Activated T-cell treated with anti-CD3 and anti-CD28 coated beads for 24 hours (primary cell): ENCODE measurements around the gene PLD6.
"Not testable (repeated sequence)": the region's sequence is repeated elsewhere in the genome, so short reads cannot be mapped to it uniquely, and the experiment has no call there.

Source experiments
- DNase-seq: peaks from one replicate; pipeline ENCODE4 v3.0.0-alpha.2; 2020; ENCODE audit warnings: low read depth

Gene PLD6, protein sequence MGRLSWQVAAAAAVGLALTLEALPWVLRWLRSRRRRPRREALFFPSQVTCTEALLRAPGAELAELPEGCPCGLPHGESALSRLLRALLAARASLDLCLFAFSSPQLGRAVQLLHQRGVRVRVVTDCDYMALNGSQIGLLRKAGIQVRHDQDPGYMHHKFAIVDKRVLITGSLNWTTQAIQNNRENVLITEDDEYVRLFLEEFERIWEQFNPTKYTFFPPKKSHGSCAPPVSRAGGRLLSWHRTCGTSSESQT

DNA sequence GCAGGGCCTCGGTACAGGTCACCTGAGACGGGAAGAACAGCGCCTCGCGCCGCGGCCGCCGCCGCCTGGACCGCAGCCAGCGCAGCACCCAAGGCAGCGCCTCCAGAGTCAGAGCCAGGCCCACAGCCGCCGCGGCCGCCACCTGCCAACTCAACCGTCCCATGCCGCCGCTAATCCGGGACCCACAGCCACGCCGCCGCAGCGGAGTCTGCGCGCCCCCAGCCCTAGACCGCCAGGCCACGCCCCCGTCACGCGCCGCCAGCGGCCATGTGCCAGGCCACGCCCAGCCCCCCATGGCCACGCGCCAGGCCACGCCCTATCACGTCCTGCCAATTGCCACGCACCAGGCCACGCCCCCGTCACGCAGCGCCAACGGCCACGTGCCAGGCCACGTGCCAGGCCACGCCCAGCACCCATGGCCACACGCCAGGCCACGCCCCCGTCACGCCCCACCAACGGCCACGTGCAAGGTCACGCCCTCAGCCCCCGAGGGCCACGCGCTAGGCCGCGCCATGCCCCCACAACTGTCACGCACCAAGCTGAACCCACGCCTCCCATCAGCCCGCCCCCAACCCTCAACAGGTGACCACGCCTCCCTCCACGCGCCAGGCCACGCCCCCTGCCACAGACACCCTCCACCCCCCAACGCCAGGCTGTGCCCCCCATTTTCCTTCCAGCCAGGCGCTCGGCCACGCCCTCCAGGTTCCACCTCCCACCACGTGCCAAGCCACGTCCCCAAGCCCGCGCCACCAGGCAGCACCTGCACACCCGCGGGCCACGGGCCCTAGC lies at the start of gene PLD6:
PLD6 (minus strand) TSS at position 210 of the 789 bp plus-strand sequence; CDS start at position 163, 47 bp downstream.
- DNase-seq = peak; percentile 84

DNA sequence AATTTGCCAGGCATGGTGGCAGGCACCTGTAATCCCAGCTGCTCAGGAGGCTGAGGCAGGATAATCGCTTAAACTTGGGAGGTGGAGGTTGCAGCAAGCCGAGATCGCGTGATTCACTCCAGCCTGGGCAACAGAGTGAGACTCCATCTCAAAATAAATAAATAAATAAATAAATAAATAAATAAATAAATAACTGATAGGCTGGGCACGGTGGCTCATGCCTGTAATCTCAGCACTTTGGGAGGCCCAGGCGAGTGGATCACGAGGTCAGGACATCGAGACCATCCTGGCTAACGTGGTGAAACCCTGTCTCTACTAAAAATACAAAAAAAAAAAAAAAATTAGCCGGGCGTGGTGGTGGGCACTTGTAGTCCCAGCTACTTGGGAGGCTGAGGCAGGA lies 49.6 kb upstream of the PLD6 start:
- not testable (repeated sequence) for DNase-seq

DNA sequence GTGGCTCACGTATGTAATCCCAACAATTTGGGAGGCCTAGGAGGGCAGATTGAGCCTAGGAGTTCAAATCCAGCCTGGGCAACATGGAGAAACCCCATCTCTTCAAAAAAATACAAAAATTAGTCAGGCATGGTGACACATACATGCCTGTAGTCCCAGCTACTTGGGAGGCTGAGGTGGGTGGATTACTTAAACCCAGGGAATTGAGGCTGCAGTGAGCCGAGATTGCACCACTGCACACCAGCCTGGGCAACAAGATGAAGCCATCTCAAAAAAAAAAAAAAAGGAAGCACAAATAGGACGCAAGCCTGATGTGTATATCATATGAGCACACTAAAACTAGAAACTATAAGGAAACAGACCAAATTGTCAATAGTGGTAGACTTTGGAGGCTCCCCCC lies 47.9 kb upstream of the PLD6 start:
- DNase-seq = no peak

DNA sequence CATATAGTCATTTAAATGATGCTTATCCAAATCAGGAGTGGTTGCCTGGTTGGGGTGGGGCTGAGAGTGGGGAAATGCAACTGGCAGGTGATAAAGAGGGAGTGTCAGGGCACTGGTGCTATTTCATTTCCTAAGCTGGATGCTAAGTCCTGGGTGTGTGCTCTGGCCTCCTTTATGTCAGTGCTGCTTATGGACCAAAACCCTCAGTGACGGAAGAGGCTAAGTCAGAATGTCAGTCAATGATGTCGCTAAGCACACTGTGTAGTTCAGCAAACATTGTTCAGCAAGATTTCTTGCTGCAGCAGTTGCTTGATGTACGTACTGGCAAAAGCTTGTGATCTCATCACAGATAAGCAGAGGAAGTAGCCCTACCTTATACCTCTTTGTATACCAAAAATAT lies 47.3 kb upstream of the PLD6 start:
- DNase-seq = no peak

DNA sequence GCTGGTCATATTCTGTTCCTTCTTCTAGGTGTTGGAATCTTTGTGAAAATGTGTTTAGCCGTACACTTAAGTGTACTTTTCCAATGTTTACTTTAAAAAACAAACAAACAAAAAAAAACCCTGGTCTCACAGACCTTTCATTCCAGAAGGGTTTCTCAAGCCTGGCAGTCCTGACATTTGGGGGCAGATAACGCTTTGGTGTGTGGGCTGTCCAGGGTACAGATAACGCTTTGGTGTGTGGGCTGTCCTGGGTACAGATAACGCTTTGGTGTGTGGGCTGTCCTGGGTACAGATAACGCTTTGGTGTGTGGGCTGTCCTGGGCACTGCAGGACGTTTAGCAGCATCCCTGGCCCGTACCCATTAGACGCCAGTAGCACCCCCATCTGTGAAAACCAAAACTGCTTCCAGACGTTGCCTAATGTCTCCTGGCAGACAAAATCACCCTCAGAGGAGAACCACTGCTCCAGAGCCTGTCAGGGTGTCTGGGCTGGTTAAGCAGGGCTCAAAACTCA lies 46.1 kb upstream of the PLD6 start:
- DNase-seq = no peak

DNA sequence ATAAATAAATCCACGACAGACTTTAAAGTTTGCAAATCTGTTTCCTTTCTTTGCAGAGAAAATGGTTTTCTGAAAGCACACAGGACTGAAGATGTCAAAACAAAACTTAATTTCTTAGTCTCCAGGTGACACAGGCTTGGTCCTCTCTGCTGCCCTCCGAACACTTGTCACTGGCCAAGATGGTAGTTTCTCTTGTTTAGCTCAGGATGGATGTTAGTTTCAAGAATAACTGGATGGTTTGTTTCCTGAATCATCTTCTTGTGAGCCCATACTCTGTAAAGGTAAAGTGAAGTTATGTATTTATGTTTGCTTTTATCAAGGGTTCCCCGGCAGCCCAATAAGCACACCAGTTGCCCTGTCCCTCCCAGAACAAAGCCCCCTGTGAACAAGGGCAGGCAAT lies 40.7 kb upstream of the PLD6 start:
- no peak for DNase-seq

DNA sequence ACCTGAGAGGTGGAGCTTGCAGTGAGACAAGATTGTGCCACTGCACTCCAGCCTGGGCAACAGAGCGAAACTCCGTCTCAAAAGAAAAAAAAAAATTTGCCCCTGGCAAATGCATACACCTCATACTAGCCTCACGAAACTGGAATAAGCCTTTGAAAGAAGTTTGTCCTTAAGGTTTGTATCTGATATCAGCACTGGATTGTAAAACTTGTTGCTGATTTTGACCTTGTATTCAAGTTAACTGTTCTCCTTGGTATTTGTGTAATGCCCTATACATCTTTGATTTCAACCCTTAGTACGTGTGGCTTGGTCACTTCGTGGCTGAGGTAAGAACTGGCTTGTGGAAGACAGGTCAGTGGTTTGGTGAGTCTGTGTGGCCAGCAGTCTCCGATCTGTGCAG lies 37.0 kb upstream of the PLD6 start:
- no peak for DNase-seq

DNA sequence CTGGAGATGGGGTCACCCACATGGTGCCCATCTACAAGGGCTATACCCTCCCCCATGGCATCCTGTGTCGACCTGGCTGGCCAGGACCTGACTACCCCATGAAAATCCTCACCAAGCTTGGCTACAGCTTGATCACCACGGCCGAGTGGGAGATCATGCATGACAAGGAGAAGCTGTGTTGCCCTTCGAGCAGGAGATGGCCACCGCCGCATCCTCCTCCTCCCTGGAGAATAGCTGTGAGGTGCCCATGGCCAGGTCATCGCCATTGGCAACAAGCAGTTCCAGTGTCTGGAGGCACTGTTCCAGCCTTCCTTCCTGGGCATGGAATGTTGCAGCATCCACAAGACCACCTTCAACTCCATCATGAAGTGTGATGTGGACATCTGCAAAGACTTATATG lies 36.1 kb upstream of the PLD6 start:
- no peak for DNase-seq

DNA sequence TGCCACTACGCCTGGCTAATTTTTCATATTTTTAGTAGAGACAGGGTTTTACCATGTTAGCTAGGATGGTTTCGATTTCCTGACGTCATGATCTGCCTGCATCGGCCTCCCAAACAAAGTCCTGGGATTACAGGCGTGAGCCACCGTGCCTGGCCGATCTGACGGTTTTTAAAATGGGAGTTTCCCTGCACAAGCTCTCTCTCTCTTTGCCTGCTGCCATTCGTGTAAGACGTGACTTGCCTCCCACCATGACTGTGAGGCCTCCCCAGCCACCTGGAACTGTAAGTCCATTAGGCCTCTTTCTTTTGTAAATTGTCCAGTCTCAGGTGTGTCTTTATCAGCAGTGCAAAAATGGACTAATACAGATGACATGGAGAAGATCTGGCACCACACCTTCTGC lies 35.5 kb upstream of the PLD6 start:
- DNase-seq = no peak

DNA sequence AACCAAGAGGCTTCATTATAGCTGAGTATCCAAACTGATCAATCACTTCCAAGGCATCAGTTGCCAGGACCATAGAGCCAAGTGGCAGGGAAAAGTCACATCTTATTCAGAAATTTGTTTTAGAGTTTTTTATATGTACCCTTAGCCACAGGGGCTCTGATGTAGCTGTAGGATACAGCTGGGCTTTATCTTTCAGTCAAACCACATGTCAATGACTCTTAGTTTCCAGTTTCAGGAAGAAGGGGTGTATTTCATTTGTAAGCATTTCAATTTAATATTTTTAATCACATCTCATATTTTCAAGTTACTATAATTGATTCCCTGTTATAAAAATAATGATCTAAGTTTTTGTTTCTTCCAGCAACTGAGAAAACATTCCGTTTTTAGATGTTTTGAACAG lies 33.7 kb upstream of the PLD6 start:
- DNase-seq = no peak

DNA sequence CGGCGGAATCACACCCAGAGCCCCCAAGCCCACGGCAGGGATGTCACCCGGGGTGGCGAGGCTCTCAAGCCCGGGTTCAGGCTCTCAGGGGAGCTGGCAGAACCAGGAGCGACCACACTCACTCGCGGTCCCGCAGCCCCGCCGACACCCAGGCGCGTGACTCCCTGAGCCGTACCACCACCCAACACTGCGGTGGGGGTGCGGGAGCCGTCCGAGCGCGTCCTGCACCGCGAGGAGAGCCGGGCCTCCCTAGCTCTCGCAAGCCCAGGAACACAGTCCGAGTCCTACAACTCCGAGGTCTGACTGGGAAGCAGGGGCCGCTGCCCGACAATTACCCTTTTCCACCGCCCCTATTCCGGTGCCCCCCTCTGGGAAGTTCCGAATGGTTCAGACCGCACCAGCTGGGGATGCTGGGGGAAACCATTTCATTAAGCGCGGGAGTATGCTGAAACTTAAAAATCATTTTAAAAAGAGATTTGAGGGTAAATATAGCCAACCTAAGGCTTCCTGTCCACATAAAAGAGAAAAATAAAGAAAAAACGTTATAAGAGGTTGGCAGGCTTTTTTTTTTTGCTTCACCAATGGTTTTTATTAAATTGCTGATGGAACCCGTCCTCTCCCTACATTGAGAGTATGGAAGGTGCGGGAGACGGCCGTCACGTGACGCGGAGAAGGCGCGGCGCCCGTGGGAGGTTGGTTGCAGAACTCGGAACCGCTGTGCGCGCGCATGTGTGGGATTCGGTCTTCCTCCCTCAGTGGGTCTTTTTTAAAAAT lies 31.1 kb upstream of the PLD6 start, which contains the start of gene FLCN:
FLCN (minus strand) TSS at position 143 of the 774 bp plus-strand sequence. CDS start 9,031 bp downstream, outside the sequence.
- peak; percentile 84 for DNase-seq

DNA sequence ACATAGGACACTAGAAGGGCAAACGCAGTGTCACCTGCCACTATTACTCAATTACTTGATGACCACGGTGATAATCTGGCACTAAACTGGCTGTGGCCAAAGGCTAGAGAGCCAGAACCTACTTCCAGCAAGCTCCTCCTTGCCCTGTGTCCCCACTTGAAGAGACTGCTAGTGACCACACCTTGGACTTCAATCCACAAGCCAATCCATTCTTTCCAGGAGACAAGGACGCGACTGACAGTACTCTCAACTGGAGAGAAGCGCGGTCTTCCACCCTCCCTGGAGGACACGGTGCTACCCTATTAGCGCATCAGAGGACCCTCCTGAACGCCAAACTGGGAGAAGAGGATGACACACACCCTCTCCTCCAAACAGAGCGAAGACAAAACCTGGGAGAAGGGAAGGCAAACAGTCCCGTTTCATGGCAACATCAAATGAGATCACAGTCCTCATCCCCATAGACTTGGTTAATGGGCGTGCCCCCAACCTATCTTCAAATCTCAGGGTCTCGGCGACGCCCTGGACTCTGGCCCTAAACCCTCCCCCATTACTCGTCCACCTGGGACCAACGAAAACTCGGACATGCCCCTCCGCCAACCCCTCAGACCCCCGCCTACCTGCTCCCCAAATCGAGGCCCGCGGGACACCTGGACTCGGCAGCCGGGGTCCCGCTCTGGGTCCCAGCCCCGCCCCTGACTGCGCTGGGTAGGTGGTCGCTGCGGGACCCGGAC lies 30.3 kb upstream of the PLD6 start:
- peak; percentile 5 for DNase-seq

DNA sequence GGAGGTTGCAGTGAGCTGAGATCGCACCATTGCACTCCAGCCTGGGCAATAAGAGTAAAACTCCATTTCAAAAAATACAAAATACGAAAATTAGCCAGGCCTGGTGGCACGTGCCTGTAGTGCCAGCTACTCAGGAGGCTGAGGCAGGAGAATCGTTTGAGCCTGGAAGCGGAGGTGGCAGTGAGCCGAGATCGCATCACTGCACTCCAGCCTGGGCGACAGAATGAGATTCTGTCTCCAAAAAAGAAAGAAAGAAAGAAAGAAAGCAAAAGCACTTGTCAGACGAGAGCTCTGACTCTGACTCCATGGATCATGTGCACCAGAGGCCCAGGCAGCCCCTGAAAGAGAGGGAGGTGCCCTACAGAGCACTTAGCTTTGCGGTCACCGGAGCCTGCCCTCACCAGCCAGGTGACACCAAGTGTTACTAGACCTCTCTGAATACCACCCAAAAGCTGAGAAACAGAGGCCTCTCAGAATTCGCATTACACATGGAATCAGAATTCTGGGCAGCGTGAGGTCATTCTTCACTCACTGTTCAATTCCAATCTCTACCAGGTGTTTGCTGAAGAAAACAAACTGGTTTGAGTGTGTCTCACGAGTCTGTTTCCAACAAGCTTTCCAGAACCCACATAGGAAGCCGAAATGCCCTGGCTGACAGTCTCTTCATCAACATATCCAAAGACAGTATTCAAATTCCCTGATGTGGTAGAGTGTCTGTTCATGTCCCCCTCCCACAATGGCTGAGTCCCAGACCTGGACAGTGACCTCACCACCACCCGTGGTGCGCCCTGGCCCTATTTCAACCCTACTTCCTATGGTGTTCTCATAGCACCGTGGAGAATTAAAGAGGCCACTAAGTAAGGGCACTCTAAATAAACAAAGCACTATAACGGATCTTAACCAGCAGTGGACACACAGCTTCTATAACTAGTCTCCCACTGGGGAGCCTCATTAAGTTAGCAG lies 29.4 kb upstream of the PLD6 start:
- DNase-seq = no peak

DNA sequence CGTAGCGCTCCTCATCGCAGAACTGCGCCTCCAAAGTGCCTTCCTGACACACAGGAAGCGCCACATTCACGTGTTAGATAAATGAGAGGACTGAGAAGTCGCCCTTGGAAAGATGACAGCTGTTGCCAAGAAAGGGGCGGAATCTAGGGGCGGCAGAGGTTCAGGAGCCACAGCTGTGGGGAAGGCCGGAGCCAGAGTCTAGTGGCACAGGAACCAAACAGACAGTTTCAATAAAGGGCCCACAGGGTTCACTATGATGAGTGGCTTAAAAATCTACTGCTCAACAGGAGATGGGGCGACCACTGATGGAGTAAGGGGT lies 26.1 kb upstream of the PLD6 start:
- no peak for DNase-seq

DNA sequence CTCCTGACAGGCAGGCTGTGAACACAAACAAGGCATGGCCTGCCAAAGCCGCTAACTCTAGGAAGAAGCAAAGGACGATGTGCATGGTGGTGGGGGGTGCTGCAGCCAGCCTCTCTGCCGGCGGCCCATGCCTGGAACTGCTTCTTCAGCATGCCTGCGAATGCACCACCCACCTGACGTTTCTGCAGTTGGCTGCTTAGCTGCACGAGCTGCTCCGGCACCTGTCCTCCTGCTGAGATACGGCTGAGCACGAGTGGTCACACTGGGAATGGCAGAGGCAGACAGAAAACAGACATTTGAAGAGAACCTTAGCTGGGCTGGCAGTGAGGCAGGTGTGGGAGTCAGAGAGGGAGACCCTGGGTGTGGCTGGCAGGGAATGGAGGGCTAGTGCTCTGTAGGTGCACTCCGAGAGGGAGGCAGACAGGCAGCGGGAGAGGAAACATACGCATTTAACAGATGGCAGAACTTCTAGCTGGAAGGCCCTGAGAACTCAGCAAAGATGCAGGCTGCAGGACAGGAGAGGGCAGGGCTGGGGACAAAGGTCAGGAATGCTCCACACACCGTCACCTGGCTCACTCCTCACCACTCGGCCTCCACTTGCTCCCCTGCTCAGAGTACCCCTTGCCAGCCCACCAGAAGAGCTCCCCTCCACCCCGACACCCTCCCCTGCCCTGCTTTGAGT lies 25.6 kb upstream of the PLD6 start:
- DNase-seq = no peak

DNA sequence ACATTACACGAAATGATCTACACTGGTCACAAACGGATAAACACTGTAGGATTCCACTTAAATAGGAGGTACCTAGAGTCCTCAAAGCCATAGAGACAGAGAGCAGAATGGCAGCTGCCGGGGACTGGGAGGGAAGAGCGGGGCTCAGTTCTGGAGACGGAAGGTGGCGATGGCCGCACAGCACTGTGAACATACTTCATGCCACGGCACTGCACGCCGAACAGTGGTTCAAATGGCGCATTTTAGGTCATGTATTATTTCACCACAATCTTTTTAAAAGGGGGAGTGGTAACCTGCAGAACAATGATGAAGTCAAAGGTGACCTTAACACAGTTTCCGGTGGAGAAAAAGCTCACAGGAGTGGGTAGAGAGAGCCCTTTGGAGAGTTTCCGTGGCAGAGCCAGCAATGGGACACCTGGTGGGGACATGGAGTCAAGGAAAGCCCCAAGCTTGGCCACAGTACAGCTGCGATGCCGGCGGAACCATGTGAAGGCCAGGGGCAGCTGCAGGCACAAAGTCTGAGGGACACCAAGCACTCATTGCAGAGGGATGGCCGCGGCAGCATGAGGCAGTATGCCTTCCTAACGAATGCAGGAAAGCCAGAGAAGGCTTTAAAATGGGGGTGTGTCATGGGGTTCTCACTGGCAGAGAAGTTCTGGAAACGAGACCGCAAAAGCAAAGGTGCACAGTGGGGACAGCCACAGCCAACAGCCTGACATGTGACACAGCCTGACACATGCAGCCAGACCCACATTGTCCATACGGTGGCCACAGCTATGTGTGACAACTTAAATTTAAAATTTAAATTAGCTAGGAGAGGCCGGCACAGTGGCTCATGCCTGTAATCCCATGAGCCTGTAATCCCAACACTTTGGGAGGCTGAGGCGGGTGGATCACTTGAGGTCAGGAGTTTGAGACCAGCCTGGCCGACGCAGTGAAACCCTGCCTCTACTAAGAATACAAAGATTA lies 23.6 kb upstream of the PLD6 start:
- no peak for DNase-seq

DNA sequence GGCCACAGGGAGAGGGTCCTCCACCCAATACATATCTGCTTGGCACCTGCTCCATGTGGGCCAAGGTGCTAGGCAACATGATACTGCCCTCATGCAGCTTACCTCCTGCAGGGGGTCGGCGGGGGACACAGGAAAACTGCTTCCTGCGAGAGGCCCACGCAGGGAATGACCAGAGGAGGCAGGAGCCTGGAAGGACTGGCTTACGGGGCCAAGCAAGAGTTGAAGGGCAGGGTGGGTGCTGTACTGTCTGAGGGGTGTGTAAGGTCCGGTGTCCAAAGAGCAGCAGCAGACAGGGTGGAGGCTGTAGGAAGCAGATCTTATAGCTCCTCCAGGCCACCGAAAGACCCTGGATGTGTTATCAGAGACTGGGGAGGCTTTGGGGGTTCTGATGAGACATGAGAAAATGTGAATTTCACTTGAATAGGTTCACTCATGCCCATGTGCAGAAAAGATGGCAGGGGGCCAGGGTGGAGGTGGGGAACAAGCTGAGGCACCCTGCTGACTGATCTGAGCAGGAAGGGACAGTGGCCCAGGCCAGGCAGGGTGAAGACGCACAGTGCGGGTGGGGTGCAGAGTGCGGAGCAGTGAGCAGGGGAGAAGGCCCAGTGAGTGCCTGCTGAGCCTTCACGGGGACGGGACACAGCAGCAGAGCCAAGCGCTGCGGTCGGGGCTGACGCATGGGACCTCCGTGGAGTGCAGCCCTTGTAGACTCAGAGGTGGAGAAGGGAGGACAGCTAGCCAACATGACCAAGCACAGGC lies 22.6 kb upstream of the PLD6 start:
- DNase-seq = no peak
